RWPE2 (cell line): ENCODE measurements around the gene PGBD5.

Experiments
- ATAC-seq: fragments of 200-7000 bp; cut with Tn5 transposase; 3 replicates; pipeline ENCODE4 v1.9.1; 2021; ENCODE audit warnings: low read depth
- DNase-seq: peaks from one replicate; pipeline ENCODE4 v3.0.0-alpha.2; 2020; ENCODE audit warnings: low spot score
- H3K27ac ChIP-seq: fragments of 450-650 bp; 2 replicates; pipeline ENCODE4 v1.5.1; 2017; ENCODE audit warnings: mild to moderate bottlenecking; ENCODE audit not compliant: poor library complexity, severe bottlenecking
- H3K27me3 ChIP-seq: fragments of 250-450 bp; sonication (Bioruptor Pico); 2 replicates; pipeline ENCODE4 v1.5.1; 2021; ENCODE audit warnings: mild to moderate bottlenecking, moderate library complexity; ENCODE audit not compliant: insufficient read depth, poor library complexity, severe bottlenecking
- H3K36me3 ChIP-seq: fragments of 250-450 bp; sonication (Bioruptor Pico); 2 replicates; pipeline ENCODE4 v1.5.1; 2020; ENCODE audit warnings: low read depth, mild to moderate bottlenecking, moderate library complexity
- H3K4me1 ChIP-seq: fragments of 250-450 bp; sonication (Bioruptor Pico); 2 replicates; pipeline ENCODE4 v1.5.1; 2021; ENCODE audit warnings: mild to moderate bottlenecking, moderate library complexity; ENCODE audit not compliant: insufficient read depth, poor library complexity, severe bottlenecking
- H3K4me3 ChIP-seq: fragments of 250-450 bp; sonication (Bioruptor Pico); 2 replicates; pipeline ENCODE4 v1.5.1; 2021; ENCODE audit warnings: mild to moderate bottlenecking, moderate library complexity; ENCODE audit not compliant: severe bottlenecking
- H3K9me3 ChIP-seq: fragments of 250-450 bp; sonication (Bioruptor Pico); 2 replicates; pipeline ENCODE4 v1.5.1; 2021; ENCODE audit warnings: mild to moderate bottlenecking, moderate library complexity; ENCODE audit not compliant: severe bottlenecking
- TF ChIP-seq, protein P1 (sequence below): fragments of 450-650 bp; IDR thresholded peaks from one replicate; pipeline ENCODE4 v1.5.1; 2017; ENCODE audit warnings: mild to moderate bottlenecking, moderate library complexity; ENCODE audit not compliant: poor library complexity, severe bottlenecking

PGBD5 gene

DNA sequence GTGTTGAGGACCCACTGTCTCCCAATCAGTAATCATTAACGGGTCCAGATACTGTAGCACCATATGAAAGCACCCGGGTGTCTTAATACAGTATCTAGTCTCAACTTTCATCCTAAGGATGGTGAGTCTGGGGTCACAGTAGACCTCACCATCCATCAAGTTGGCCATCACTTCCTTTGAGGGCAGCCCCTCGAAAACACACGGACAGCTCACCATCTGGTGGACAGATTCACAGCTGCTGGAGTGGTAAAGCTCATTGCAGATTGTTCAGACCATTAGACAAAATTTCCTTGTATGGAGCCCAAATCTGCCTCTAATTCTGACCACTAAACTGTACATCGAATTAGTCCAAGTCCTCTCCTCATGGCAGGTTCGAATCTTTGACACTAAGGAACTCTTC, 123.1 kb downstream of the PGBD5 start:
- no peaks in the 10 kb centered on the region for H3K27me3 ChIP-seq
- no peak overlapping the region for H3K4me3 ChIP-seq
- DNase-seq: no peak
- H3K9me3 ChIP-seq: no peaks in the 10 kb centered on the region
- no peak for ATAC-seq
- TF ChIP-seq, protein P1, sequence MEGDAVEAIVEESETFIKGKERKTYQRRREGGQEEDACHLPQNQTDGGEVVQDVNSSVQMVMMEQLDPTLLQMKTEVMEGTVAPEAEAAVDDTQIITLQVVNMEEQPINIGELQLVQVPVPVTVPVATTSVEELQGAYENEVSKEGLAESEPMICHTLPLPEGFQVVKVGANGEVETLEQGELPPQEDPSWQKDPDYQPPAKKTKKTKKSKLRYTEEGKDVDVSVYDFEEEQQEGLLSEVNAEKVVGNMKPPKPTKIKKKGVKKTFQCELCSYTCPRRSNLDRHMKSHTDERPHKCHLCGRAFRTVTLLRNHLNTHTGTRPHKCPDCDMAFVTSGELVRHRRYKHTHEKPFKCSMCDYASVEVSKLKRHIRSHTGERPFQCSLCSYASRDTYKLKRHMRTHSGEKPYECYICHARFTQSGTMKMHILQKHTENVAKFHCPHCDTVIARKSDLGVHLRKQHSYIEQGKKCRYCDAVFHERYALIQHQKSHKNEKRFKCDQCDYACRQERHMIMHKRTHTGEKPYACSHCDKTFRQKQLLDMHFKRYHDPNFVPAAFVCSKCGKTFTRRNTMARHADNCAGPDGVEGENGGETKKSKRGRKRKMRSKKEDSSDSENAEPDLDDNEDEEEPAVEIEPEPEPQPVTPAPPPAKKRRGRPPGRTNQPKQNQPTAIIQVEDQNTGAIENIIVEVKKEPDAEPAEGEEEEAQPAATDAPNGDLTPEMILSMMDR: no peak
- H3K36me3 ChIP-seq: no peaks in the 10 kb centered on the region
- H3K27ac ChIP-seq: no peak overlapping the region
- peaks cover 9% of the 10 kb centered on the region for H3K4me1 ChIP-seq

DNA sequence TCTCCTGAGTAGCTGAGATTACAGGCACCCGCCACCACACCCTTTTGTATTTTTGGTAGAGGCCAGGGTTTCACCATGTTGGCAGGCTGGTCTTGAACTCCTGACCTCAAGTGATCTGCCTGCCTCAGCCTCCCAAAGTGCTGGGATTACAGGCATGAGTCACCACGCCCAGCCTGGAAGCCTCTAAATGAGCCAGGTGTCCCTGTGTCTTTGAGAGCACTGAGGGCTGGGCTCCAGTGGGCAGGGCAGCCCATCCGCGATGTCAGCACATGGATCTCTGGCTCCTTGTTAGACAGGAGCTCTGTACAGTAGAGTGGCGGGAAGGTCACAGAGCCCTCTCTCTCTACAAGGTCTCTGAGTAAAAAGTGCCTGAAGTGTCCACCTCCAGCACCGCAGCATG, 124.3 kb downstream of the PGBD5 start:
- H3K36me3 ChIP-seq: no peaks in the 10 kb centered on the region
- no peak for DNase-seq
- no peak overlapping the region for H3K27ac ChIP-seq
- H3K27me3 ChIP-seq: no peaks in the 10 kb centered on the region
- TF ChIP-seq, protein P1: no peak
- H3K9me3 ChIP-seq: no peaks in the 10 kb centered on the region
- ATAC-seq: no peak
- no peaks in the 10 kb centered on the region for H3K4me1 ChIP-seq
- H3K4me3 ChIP-seq: no peak overlapping the region

DNA sequence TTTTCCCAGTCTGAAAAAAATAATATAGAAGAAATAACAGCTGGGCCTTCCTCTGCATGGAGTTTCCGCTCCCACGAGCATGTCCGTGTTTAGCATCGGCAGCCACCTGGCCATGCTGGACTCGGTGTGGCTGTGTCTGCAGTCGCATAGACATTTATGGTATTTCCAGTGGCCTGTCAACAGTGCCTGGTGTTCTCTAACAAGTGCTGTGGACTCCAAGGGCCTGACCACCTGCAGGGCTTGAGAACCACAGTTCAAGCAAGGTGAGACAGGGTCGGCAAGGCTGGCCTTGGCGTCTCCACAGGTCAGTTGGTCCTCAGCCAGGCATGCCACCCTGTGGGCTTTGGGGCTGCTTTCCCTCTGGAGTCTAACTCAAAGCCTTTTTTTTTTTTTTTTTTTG, 124.8 kb downstream of the PGBD5 start:
- no peak for DNase-seq
- no peak for ATAC-seq
- no peak overlapping the region for H3K27ac ChIP-seq
- TF ChIP-seq, protein P1: no peak
- H3K36me3 ChIP-seq: no peaks in the 10 kb centered on the region
- no peaks in the 10 kb centered on the region for H3K27me3 ChIP-seq
- no peak overlapping the region for H3K4me3 ChIP-seq
- H3K4me1 ChIP-seq: no peaks in the 10 kb centered on the region
- no peaks in the 10 kb centered on the region for H3K9me3 ChIP-seq

DNA sequence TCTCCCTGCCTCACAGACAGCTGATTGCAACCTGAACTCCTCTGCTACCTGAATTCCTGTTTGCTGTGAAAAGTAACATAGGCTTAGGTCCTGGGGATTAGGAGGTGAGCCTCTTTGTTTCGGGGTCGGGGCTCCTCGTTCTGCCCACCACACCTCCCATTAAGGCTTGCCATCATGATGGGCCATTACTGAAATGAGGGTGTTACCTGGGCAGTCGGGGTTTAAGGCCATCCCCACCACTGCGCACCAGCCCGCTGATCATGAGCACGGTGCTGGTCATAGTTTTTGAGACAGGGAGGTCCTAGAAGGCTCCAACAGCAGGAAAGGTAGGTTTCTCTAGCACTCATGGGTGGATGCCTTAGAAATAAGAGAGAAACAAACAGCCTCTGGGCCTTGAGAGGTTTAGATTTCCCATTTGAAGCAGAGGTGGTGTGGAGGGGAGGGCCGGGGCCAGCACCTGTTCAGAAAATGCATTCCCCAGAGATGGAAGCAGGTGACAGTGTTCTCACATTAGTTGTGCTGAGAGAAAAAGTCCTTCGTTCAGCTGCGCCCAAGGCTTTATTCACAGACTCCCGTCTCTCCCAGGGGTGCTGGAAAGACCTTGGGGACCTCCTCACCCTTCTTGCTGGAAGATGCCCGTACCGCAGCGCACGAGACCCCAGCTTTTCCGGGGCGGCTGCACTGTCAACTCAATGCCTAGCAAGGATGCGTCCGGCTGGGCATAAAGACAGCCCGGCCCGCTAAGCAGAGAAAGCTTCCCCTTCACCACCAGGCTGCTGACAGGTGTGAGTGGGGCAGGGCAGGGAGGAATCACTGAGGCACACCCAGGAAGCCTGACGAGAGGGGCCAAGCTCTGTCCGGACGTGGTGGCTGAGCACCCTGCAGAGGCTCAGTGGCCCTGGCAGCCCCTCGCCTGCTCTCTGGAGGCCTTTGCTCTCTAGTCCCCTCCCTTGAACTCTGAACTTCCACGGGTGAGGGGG, 125.5 kb downstream of the PGBD5 start:
- no peaks in the 10 kb centered on the region for H3K9me3 ChIP-seq
- no peak for ATAC-seq
- no peaks in the 10 kb centered on the region for H3K27me3 ChIP-seq
- DNase-seq: no peak
- no peak overlapping the region for H3K4me3 ChIP-seq
- no peak overlapping the region for H3K27ac ChIP-seq
- TF ChIP-seq, protein P1: no peak
- H3K36me3 ChIP-seq: no peaks in the 10 kb centered on the region
- H3K4me1 ChIP-seq: no peaks in the 10 kb centered on the region
